ENCODE results near the gene RAD51. TPM values are rescaled to one million over a fixed set of nuclear protein-coding genes. Genes with fewer than 3 reads are reported as not detected.
A peak's percentile ranks its signal among the peaks of the same experiment; 100 is the strongest.

RAD51 gene
- total and polyA plus RNA-seq, 2 donors (not counting 3 experiments of a cell fraction or from before 2014, with no cell fraction given), result 11.1 to 30.9 TPM

GRCh38 chr15:40764629-40765103 lies 69.7 kb downstream of the RAD51 start:
- Histone ChIP-seq H3K36me3 (ENCODE audit: control insufficient read depth in 2 of 2, extremely low read depth in 1 of 2, insufficient read depth in 2 of 2, low read length in 2 of 2) (no peaks in the 10 kb centered on the region), H3K4me2 (ENCODE audit: insufficient read depth, low read length) (peak overlapping the region; percentile 54), H3K27me3 (ENCODE audit: control insufficient read depth in 2 of 2, insufficient read depth in 2 of 2, low read length in 2 of 2) (no peaks in the 10 kb centered on the region), H3K79me2 (ENCODE audit: control insufficient read depth, insufficient read depth, low read length) (no peaks in the 10 kb centered on the region), H3K9me1 (replicated peaks; ENCODE audit: control insufficient read depth, extremely low read depth, insufficient read depth, low read length) (no peaks in the 10 kb centered on the region), H3K4me1 (ENCODE audit: control insufficient read depth, extremely low read depth, insufficient read depth, low read length) (peaks cover 37% of the 10 kb centered on the region), H3K27ac (ENCODE audit: insufficient read depth, low read depth, low read length) (no peak overlapping the region), H3K9me3 (replicated peaks; ENCODE audit: control insufficient read depth, insufficient read depth, low read length) (no peaks in the 10 kb centered on the region), H2AFZ (ENCODE audit: low read depth, low read length) (peak overlapping the region; percentile 81), H4K20me1 (replicated peaks; ENCODE audit: control insufficient read depth, extremely low read depth, insufficient read depth, low read length) (no peaks in the 10 kb centered on the region), H3K4me3 (replicated peaks in 1 of 3; ENCODE audit: insufficient read depth in 1 of 3, low read depth in 1 of 3, low read length in 3 of 3) (peak overlapping the region in 1 of 3 experiments; percentile 25), H3K9ac (replicated peaks; ENCODE audit: extremely low read depth, insufficient read depth, low read length) (no peak overlapping the region)
- BruUV-seq (replicated peaks), result no TSS peak
- intact Hi-C loops (cut with micrococcal nuclease), result no loop called here
- dilution Hi-C loops (cut with MboI; ENCODE audit: extremely low pct_ligation_motif_present, low sequenced_read_pairs), result no loop called here
- DNase-seq (ENCODE audit: low read depth, low spot score) (no peak), FAIRE-seq (no peak)
- ChIA-PET CTCF (interaction anchor here (0.6 to 2.2 kb wide), 9 partner anchors 13 to 245 kb away, joined by 3 to 10 read pairs (median 6); no protein-coding TSS in a partner anchor), POLR2A (no interaction called here)
- no peak for TF ChIP-seq EZH2 (IDR thresholded peaks at IDR 0.05; ENCODE audit: borderline replicate concordance, low read depth, low read length, severe bottlenecking)
- TF ChIP-seq POLR2A (IDR thresholded peaks at IDR 0.05; ENCODE audit: low read depth, low read length), result no peak
- no peak for TF ChIP-seq CTCF (IDR thresholded peaks at IDR 0.05; ENCODE audit: extremely low read depth in 1 of 2, insufficient read depth in 1 of 2, low read depth in 1 of 2, low read length in 2 of 2)
- no peak for TF ChIP-seq FOS (IDR thresholded peaks at IDR 0.05; ENCODE audit: borderline replicate concordance, insufficient read depth, low read length)
- TF ChIP-seq MAX (IDR thresholded peaks at IDR 0.05; ENCODE audit: insufficient read depth, insufficient read length), result no peak
